Gastrocnemius medialis (tissue), 4 donors: Measurements from ENCODE around the gene MAB21L2. TPM values are rescaled to one million over a fixed set of nuclear protein-coding genes. Genes with fewer than 3 reads are reported as not detected.

Experiments
- ATAC-seq, 2 donors: fragments of 150-250 bp; one replicate each; pipeline ENCODE4 v1.9.1; 2016
- DNase-seq, 2 donors: peaks; one replicate each; pipeline ENCODE4 v3.0.0-alpha.2; 2019
- H3K27ac ChIP-seq, 4 donors: fragments of 200-600 bp; sonication (generic); 1 replicate in 1 of 4; 2 replicates in 3 of 4; pipeline ENCODE4 v1.5.1; 2016 to 2018; ENCODE audit warnings: mild to moderate bottlenecking in 2 of 4, moderate library complexity in 1 of 4
- H3K27me3 ChIP-seq, 3 donors: fragments of 200-600 bp; sonication (generic) in 2 of 3; 1 replicate in 1 of 3; 2 replicates in 2 of 3; pipeline versions ENCODE4 v1.5.1 to v1.6.0; 2016 to 2019; ENCODE audit warnings: mild to moderate bottlenecking in 1 of 3, moderate library complexity in 1 of 3
- H3K36me3 ChIP-seq, 2 donors: fragments of 200-600 bp; sonication (generic) in 1 of 2; one replicate each; pipeline ENCODE4 v1.5.1; 2017 to 2018
- H3K4me1 ChIP-seq, 2 donors: fragments of 200-600 bp; sonication (generic) in 1 of 2; one replicate each; pipeline ENCODE4 v1.5.1; 2016 to 2017; ENCODE audit warnings: mild to moderate bottlenecking in 2 of 2
- H3K4me3 ChIP-seq, 4 donors: fragments of 200-600 bp; sonication (generic) in 3 of 4; 1 replicate in 1 of 4; 2 replicates in 3 of 4; pipeline ENCODE4 v1.5.1; 2016 to 2019; ENCODE audit warnings: mild to moderate bottlenecking in 2 of 4
- H3K9me3 ChIP-seq, 3 donors: fragments of 200-600 bp; sonication (generic) in 2 of 3; 1 replicate in 1 of 3; 2 replicates in 2 of 3; pipeline ENCODE4 v1.5.1; 2016 to 2019
- CTCF ChIP-seq, 5 experiments: fragments of 450-650 bp in 3 of 5; fragments of 200-600 bp in 2 of 5; sonication (generic) in 2 of 5; IDR thresholded peaks in 4 of 5; conservative IDR thresholded peaks in 1 of 5; 1 replicate in 4 of 5; 2 replicates in 1 of 5; pipeline ENCODE4 v1.5.1; 2016 to 2019; ENCODE audit warnings: antibody characterized with exemption in 5 of 5, mild to moderate bottlenecking in 3 of 5, moderate library complexity in 3 of 5
- POLR2A ChIP-seq, 2 donors: fragments of 450-650 bp; IDR thresholded peaks; one replicate each; pipeline ENCODE4 v1.6.1; 2017; ENCODE audit warnings: antibody characterized with exemption in 2 of 2, mild to moderate bottlenecking in 2 of 2, moderate library complexity in 2 of 2
- in situ Hi-C, 4 donors: fragments of 200-750 bp; cut with MboI; loops; one replicate each; pipeline versions ENCODE4 v1.15.0 to v1.8.0; 2017; ENCODE audit warnings: low sequenced_read_pairs in 4 of 4
- intact Hi-C: fragments of 100-400 bp; cut with DNase I; formaldehyde crosslinking; loops from one replicate; pipeline ENCODE4 v1.15.1; 2023; ENCODE audit warnings: low total_unique reads
- total RNA-seq, 4 donors: library from RNA; depleted of rRNA; stranded (reverse); fragments of >200 nt; gene quantifications; one replicate each; pipeline versions ENCODE4 v1.1.0 to v1.2.3, GENCODE V29; 2016

MAB21L2 gene
- total RNA-seq, 4 donors from 2014 or later: 2.0 TPM; not detected in 3

- no peaks in the 10 kb centered on the region for H3K27me3 ChIP-seq
- no peaks in the 10 kb centered on the region for H3K36me3 ChIP-seq
- H3K9me3 ChIP-seq: no peaks in the 10 kb centered on the region
- intact Hi-C loops (no loop called here), in situ Hi-C loops (no loop called here)
- no peak overlapping the region for H3K4me3 ChIP-seq
- no peak for DNase-seq
- no peak for TF ChIP-seq CTCF (IDR thresholded peaks at IDR 0.05 in 4 of 5, conservative IDR thresholded peaks at IDR 0.05 in 1 of 5)
- no peak for TF ChIP-seq POLR2A (IDR thresholded peaks at IDR 0.05)
- no peak overlapping the region for H3K27ac ChIP-seq
- no peaks in the 10 kb centered on the region for H3K4me1 ChIP-seq
- no peak for ATAC-seq
These were observed 50.7 kb downstream of the MAB21L2 start for GRCh38 chr4:150632639-150633038.
